Activated CD4-positive, alpha-beta T cell treated with anti-CD3 and anti-CD28 coated beads, Interleukin-2, Interleukin-6, amounts not matched to agents 100 ng/mL and 50 ng/mL, durations not matched to agents 16 hours and 8 hours (primary cell): ENCODE results near the gene NKX2-3.

ENCODE experiments used
- DNase-seq: peaks from one replicate; pipeline ENCODE4 v3.0.0-alpha.2; 2020

Gene NKX2-3

DNA sequence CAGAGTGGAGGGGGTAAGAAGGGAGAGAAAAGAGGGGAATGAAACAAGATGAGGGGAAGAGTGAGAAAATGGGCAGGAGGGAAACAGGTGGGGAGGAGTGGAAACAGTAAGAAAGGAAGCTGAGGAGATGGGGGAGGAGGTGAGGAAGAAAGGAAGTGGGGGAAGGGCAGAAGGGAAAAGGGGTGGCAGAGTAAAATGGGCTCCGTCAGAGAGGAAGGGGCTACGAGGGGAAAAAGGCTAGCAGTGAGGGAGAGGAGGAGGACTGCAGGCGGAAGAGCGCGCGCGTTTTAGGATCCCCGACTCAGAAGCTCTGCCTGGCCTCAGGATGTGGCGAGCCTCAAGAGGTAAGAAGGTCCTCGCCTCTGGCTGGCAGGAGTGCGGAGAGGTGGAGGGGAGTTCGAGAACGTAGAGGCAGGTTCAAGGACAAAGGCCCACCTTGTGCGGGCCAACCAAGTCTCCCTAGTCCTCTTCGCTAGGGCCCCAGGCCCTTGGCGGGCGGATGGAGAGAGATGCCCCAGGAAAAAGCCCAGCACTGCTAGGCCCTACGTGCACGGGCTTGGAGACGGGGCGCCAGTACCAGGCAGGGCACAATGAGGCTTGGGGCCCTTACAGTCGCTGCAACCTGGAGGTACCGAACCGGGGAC is 5.8 kb upstream of the NKX2-3 start:
- no peak for DNase-seq

DNA sequence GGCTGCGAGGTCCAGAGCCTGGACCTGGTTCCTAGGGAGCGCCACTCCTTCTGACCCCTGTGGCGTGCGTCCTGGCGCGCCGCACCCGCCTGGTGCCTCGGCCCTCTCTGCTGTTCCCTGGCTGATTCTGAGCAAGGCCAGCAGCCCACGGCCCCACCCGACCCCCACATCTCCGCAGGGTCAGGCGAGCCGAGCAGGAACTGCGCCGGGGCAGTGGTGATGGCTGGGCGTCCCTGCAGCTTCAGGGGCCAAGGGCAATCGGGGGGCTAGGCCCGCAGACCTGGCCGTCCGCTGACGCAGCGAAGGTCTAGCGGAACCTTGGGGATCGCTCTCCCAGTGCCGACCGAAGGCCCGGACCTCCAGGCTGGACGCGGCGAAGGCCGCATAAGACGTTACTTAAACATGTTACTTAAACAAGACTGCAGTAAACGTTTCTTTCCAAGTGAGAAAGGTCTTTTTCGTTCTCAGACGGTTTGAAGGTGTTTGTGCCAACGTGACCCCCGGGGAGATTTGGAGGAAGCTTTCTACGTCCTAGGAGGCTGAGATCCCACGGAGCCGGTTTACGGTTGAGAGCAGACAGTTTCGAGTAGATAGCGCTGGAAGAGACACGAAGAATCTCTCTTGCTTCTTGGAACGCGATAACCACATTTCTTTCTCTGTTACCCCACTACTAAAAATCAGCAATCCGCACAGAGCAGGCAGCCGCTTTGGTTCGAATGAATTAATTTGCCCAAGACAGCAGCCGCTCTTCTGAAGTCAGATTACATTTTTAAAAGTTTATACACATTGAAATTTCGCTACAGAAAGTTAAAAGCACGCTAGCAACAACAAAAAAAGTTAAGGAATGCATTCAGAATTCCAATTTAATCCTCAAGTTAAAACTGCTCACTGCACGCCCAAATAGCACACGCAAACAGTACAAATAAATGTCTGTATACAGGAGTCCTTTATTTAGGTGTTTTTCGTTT is 4.9 kb upstream of the NKX2-3 start:
- no peak for DNase-seq

GRCh38 chr10:99528494-99529441 is 4.0 kb upstream of the NKX2-3 start:
- DNase-seq: no peak

DNA sequence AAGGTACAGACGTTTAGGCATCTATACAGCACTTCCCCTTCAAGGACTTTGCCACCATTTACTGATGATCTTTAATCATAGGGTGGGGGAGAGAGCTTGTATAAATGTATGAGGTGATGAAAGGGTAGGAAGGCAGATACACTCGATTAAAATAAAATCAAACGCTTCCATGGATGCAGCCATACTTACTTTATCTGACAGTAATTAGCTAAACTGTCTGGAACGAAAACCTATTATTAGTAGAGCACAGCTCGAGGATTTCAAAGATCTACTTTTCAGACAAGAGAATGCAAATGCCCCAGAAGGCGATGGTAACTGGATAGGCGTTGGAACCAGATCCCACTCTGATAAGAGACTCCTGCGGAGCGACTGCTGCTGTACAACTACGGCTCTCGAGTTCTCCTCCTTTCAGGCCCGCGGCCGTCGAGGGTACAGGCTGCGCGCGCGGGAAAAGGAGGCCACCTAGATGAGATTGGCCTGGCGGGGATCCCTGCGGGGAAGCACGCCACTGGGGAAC is 3.1 kb upstream of the NKX2-3 start:
- DNase-seq: no peak

DNA sequence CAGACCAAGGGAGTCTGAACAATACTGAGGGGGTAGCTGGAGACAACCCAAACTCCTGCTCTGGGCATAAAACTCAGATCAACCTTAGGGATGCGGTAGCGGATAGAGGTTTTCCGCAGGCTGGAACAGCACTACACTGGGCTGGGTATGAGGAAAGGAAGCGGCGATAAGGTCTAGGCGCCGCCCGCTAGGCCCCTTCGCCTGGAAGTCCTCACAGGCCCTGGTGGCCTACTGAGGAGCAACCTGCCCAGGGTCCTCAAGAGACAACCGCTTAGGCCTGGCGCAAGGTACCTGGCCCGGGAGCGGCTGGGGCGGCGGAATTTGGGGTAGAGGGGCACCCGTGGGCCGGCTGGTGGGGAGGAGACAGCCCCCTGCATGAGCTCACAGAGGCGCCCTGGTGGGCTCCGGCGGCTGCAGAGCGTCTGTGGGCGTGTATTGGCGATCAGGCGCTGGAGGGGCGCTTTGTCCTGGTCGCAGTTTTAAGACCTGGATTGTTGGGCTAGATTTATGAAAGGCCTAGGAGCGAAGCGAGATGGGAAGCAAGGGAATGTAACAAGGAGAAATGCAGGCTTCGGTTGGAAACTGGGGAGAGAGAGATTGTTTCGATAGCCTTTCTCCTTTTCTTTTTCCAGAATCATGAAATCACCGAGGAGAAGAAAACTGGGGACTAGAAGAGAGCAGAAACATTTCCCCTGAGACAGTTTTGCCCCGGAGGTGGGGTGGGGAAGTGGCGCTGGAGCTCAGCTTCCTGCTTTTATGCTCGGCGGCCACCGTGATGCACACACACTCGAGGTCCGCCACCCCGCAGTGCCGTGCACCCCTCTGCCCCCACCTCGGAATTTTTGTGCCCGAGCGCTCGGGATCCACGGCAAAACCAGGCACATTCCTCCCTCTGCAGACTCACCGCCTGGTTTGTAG is 2.4 kb upstream of the NKX2-3 start:
- DNase-seq: no peak

DNA sequence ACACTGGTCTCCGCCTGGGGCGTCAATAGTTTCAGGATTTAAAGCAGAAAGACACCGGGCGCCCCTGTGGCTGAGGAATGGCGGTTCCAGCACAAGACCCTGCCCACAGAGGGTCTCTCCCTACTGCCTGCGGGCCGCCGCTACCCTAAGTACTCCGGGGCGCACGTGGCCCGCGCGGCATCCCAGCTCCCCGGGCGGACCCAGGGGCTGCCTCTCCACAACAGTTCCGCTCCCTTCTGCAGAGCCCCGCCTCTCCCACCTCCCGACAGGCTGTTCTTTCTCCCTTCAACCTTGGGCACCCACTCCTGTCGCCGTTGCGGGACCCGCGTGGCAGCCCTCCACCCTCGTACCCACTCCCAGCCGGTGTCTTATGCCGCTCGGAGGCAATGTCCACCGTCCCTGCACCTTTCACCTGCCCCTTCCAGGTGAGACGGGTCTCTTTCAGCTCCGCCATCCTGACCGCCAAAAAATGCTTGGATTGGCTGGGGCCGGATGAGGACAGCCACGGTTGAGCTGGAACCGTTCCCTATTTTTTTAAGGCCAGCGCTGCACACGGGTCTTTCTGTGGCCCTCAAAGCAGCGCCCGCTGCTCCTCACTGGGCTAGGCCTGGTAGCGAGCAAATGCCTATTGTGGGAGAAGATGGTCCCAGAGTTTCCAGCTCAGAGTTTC is 1.6 kb upstream of the NKX2-3 start:
- DNase-seq: no peak

- no peak for DNase-seq
These were observed 797 bp upstream of the NKX2-3 start for GRCh38 chr10:99531696-99532593.

DNA sequence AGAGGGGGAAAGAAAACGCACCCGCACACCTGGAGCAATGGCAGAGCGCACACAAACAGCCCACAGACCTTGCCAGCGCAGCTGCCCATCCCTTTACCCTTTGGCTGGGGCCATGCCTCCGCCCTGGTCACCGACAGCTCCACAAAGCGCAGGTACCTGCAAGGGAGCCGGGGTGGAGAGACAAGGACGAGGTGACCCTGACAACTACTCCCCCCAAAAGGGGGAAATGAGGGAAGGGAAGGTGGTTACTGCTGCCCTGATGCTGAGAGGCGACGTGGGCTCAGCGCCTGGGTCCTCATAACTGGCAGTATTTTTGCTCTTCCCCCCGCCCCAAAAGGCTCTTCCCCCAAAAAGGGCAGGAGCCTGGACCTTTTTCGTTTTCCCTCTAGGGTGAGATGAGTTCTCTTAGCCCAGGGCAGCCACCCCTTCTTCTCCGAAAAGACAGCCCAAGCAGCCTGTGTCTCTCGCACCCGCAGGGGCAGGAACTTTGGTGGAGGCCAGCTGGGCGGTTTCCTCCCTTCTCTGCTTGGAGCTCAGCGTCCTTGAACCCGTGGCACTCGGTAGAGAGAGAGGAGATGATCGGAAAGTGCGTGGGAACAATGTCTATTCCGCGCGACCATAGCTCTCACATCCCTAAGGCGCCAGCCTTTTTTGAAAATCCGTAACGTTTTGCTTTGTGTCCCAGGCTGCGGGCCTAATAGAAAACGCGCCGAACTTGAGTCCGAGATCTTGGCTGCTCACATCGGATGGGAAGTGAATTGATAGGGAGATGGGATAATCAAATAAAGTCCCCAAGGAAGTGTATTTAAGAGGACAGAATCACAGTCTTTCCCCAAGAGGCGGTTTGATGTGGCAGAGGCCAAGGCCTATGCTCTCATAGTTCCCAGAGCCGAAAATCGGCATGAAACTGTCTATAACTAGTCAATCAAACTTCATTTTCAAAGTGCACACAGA is 1.0 kb downstream of the NKX2-3 start:
- no peak for DNase-seq

DNA sequence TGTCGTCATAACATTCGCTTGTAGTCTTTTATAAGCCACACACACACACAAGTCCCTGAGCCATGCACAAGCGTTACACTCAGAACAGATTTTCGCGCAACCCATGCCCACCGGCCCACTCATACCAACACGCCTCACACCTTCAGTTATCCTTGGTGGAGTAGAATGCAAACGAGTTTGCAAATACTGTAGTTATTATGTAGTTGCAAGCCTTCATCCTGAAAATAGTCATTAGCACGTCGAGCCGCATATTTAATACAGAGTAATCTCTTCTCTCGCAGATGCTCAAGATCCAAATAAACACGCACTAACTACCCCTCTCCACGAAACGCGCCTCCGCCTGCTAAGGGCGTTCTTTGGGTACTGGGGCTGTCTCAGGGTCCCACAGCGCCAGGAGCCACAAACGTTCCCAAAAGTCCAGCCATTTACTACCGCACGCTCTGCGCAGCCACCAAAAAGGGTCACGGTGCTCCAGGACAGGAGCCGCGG is 1.8 kb downstream of the NKX2-3 start:
- DNase-seq: no peak

GRCh38 chr10:99534939-99535763 is 2.4 kb downstream of the NKX2-3 start:
- peak; percentile 28 for DNase-seq

- DNase-seq: no peak
These were observed 3.1 kb downstream of the NKX2-3 start for GRCh38 chr10:99535764-99536337.

DNA sequence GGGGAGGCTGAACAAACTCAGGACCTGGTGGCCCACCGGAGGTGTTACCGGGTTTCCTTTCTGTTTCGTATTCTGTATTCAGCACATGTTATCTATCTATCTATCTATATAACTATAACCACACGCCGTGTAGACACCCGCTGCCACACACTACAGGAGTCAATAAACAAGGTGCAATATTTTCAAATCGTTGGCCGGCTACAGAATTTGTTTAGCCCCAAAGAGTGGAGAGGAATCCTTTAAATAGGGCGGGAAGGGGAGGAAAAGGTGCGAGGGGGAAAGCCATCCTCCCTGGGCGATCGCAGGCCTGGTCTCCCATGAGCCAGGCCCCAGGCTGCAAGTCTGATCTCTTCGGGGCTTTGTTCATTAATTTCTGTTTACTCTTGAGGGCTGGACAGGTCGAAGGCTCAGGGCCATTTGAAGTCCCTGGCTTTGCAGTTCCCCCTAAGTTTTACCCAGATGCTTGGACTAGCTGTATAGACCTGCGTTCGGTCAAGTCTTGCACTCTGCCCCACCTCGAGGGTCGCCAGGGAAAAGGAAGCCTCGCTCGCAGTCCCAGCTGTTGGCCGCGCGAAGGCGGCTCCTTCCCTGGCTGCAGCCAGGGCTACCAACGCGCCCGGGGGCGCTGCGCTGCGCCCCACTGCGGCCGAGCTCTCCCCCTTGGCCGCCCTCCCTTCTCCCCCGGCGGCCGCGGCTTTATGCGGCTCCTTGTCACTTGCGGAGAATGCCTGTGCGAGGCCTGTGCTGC is 3.8 kb downstream of the NKX2-3 start:
- DNase-seq: peak; percentile 27

GRCh38 chr10:99537086-99537988 is 4.6 kb downstream of the NKX2-3 start:
- no peak for DNase-seq

- DNase-seq: no peak
These were observed 5.5 kb downstream of the NKX2-3 start for GRCh38 chr10:99537989-99538917.
